Fibroblast of lung (primary cell): ENCODE results near the gene LPP.

Experiments used
- EZH2 ChIP-seq: IDR thresholded peaks from 2 replicates; pipeline ENCODE4 v1.5.1; 2012; ENCODE audit warnings: low read length, control low read depth, mild to moderate bottlenecking; ENCODE audit errors: missing control alignments
- TF ChIP-seq, protein P1 (sequence below), 2 donors: IDR thresholded peaks in 1 of 2; conservative IDR thresholded peaks in 1 of 2; 1 replicate in 1 of 2; 2 replicates in 1 of 2; pipeline ENCODE4 v1.5.1; 2011 to 2012; ENCODE audit warnings: low read length in 2 of 2, control low read depth in 1 of 2, inconsistent platforms in 1 of 2, low read depth in 1 of 2, mild to moderate bottlenecking in 1 of 2

- TF ChIP-seq, protein P1, sequence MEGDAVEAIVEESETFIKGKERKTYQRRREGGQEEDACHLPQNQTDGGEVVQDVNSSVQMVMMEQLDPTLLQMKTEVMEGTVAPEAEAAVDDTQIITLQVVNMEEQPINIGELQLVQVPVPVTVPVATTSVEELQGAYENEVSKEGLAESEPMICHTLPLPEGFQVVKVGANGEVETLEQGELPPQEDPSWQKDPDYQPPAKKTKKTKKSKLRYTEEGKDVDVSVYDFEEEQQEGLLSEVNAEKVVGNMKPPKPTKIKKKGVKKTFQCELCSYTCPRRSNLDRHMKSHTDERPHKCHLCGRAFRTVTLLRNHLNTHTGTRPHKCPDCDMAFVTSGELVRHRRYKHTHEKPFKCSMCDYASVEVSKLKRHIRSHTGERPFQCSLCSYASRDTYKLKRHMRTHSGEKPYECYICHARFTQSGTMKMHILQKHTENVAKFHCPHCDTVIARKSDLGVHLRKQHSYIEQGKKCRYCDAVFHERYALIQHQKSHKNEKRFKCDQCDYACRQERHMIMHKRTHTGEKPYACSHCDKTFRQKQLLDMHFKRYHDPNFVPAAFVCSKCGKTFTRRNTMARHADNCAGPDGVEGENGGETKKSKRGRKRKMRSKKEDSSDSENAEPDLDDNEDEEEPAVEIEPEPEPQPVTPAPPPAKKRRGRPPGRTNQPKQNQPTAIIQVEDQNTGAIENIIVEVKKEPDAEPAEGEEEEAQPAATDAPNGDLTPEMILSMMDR (conservative IDR thresholded peaks at IDR 0.05 in 1 of 2, IDR thresholded peaks at IDR 0.05 in 1 of 2; ENCODE audit: low read depth in 1 of 2, low read length in 2 of 2): no peak
- TF ChIP-seq EZH2: no peak
Observed at GRCh38 chr3:188126934-188127333, 27.0 kb upstream of the LPP start.
